ENCODE measurements around the gene PLA2G2D.

DNA sequence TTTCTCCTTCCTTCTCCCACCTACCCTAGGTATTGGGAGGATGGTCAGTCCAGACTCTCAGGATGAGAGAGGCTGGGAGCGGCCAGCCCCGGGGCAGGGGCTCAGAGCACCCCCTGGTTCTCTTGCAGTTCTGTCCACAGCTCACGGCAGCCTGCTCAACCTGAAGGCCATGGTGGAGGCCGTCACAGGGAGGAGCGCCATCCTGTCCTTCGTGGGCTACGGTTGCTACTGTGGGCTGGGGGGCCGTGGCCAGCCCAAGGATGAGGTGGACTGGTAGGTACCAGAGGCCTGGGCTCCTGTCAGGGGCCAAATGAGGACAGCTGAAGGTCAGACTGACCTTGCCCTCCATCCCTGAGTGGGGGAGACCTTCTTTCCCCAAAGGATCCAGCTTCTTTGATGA, 24.0 kb upstream of the PLA2G2D start:
- TF ChIP-seq, protein P1, sequence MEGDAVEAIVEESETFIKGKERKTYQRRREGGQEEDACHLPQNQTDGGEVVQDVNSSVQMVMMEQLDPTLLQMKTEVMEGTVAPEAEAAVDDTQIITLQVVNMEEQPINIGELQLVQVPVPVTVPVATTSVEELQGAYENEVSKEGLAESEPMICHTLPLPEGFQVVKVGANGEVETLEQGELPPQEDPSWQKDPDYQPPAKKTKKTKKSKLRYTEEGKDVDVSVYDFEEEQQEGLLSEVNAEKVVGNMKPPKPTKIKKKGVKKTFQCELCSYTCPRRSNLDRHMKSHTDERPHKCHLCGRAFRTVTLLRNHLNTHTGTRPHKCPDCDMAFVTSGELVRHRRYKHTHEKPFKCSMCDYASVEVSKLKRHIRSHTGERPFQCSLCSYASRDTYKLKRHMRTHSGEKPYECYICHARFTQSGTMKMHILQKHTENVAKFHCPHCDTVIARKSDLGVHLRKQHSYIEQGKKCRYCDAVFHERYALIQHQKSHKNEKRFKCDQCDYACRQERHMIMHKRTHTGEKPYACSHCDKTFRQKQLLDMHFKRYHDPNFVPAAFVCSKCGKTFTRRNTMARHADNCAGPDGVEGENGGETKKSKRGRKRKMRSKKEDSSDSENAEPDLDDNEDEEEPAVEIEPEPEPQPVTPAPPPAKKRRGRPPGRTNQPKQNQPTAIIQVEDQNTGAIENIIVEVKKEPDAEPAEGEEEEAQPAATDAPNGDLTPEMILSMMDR (IDR thresholded peaks at IDR 0.05; ENCODE audit: insufficient read depth, low read length, poor library complexity, severe bottlenecking) = no peak
- TF ChIP-seq EZH2phosphoT487 (conservative IDR thresholded peaks at IDR 0.05; ENCODE audit: low read length) = no peak

All from SU-DHL-6 (cell line).